Sigmoid colon (tissue), 4 donors: ENCODE results near the gene DPEP2NB.

Experiments
- EP300 ChIP-seq, 4 donors: sonication (generic); formaldehyde crosslinking; IDR thresholded peaks; one replicate each; pipeline ENCODE4 v1.6.1; 2017; ENCODE audit warnings: antibody characterized with exemption in 4 of 4
- POLR2A ChIP-seq, 2 donors: fragments of 450-650 bp; IDR thresholded peaks; one replicate each; pipeline ENCODE4 v1.6.1; 2016; ENCODE audit warnings: antibody characterized with exemption in 2 of 2, mild to moderate bottlenecking in 2 of 2, moderate library complexity in 2 of 2
- POLR2AphosphoS5 ChIP-seq, 4 donors: sonication (generic); formaldehyde crosslinking; IDR thresholded peaks; one replicate each; pipeline ENCODE4 v1.6.1; 2017; ENCODE audit warnings: antibody characterized with exemption in 4 of 4
- TF ChIP-seq, protein P1 (sequence below), 4 experiments: fragments of 450-650 bp in 3 of 4; fragments of 200-600 bp in 1 of 4; IDR thresholded peaks; one replicate each; pipeline ENCODE4 v1.5.1; 2016 to 2019; ENCODE audit warnings: antibody characterized with exemption in 4 of 4, mild to moderate bottlenecking in 3 of 4, moderate library complexity in 2 of 4

DNA sequence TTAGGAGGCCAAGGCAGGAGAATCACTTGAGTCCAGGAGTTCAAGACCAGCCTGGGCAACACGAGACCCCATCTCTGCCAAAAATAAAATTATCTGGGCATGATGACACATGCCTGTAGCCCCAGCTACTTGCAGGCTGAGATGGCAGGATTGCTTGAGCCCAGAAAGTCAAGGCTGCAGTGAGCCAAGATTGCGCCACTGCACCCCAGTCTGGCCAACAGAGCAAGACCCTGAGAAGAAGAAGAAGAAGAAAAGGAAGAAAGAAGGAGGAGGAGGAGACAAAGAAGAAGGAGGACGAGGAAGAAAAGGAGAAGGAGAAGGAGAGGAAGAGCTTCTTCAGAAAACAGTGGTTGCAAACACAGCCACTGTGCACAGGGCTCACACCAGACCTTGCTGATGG, 27.0 kb downstream of the DPEP2NB start:
- no peak for TF ChIP-seq EP300 (IDR thresholded peaks at IDR 0.05)
- TF ChIP-seq, protein P1, sequence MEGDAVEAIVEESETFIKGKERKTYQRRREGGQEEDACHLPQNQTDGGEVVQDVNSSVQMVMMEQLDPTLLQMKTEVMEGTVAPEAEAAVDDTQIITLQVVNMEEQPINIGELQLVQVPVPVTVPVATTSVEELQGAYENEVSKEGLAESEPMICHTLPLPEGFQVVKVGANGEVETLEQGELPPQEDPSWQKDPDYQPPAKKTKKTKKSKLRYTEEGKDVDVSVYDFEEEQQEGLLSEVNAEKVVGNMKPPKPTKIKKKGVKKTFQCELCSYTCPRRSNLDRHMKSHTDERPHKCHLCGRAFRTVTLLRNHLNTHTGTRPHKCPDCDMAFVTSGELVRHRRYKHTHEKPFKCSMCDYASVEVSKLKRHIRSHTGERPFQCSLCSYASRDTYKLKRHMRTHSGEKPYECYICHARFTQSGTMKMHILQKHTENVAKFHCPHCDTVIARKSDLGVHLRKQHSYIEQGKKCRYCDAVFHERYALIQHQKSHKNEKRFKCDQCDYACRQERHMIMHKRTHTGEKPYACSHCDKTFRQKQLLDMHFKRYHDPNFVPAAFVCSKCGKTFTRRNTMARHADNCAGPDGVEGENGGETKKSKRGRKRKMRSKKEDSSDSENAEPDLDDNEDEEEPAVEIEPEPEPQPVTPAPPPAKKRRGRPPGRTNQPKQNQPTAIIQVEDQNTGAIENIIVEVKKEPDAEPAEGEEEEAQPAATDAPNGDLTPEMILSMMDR (IDR thresholded peaks at IDR 0.05): no peak
- no peak for TF ChIP-seq POLR2AphosphoS5 (IDR thresholded peaks at IDR 0.05)
- TF ChIP-seq POLR2A (IDR thresholded peaks at IDR 0.05): no peak
